ENCODE measurements around the gene PHF21B.

Gene PHF21B

DNA sequence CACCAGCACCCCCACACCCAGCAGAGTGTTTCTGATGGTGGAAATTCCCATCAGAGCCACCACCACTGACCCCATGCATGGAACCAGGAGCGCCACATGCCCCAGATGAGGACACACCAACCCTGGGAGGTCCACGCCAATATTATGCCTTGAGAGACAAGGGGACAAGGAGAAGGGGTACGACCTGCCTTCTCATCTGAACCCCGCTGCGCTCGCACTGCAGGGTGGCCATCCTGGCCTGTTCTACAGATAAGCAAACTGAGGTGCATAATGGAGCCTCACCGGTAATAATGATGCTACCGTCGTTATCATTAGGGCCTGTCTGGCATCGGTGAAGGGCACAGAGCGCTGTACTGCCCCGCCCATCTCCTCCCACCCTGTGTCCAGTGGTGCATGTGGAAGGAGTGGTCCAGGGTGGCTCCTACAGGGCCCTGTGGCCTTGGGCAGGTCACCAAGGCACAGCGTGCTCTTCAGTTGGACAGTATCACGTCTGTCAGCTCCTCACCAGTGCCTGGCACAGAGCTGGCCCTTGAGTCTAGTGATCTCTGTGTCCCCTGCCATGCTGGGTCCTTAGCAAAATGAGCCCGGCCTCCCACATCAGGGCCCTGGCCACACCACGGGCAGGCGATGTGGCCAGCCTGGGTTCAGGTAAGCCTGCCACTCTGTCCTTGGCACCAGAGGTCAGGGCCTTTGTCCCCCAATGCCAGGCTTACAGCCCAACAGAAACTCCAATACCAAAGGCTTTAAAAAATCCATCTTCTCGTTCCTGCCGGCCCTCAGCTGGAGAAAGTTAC is 92.2 kb downstream of the PHF21B start:
- H3K36me3 ChIP-seq (ENCODE audit: control insufficient read depth, insufficient read depth, low read length): peaks cover 28% of the 10 kb centered on the region
- H3K4me1 ChIP-seq (ENCODE audit: control insufficient read depth, insufficient read depth, low read length): no peaks in the 10 kb centered on the region
- no peaks in the 10 kb centered on the region for H3K27me3 ChIP-seq (ENCODE audit: control insufficient read depth, insufficient read depth, low read length)
- H3K4me3 ChIP-seq (ENCODE audit: low read depth, low read length): no peak overlapping the region
- H3K9me3 ChIP-seq (ENCODE audit: control insufficient read depth, insufficient read depth, low read length): peaks cover 6% of the 10 kb centered on the region
- H3K27ac ChIP-seq (ENCODE audit: low read depth, low read length): no peak overlapping the region
- H3K9ac ChIP-seq (ENCODE audit: low read depth, low read length): no peak overlapping the region

- Histone ChIP-seq H3K4me3 (ENCODE audit: low read depth, low read length) (no peak overlapping the region), H3K9ac (ENCODE audit: low read depth, low read length) (no peak overlapping the region), H3K27me3 (ENCODE audit: control insufficient read depth, insufficient read depth, low read length) (no peaks in the 10 kb centered on the region), H3K4me1 (ENCODE audit: control insufficient read depth, insufficient read depth, low read length) (no peaks in the 10 kb centered on the region), H3K27ac (ENCODE audit: low read depth, low read length) (no peak overlapping the region), H3K9me3 (ENCODE audit: control insufficient read depth, insufficient read depth, low read length) (peaks cover 17% of the 10 kb centered on the region), H3K36me3 (ENCODE audit: control insufficient read depth, insufficient read depth, low read length) (peaks cover 38% of the 10 kb centered on the region)
Observed at GRCh38 chr22:44916281-44917231, 93.2 kb downstream of the PHF21B start.

DNA sequence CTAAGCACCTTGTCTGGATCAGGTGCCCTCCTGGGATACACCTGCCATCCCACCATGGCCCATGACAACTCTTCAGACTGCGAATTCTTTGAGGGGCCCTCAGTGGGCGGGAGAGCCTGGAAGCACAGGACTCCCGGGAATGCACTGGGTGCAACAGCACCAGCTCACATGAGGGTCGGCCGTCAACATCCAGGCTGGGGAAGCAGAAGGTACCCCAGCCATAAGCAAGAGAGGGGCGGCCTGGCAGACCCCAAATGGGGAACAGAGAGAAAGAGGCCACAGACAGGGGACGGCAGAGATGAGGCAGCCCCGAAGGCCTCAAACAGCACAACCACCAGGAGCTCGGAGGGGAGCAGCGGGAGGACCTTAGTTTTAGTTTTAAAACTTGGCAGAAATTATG is 94.4 kb downstream of the PHF21B start:
- Histone ChIP-seq H3K36me3 (ENCODE audit: control insufficient read depth, insufficient read depth, low read length) (peaks cover 49% of the 10 kb centered on the region), H3K9ac (ENCODE audit: low read depth, low read length) (no peak overlapping the region), H3K27me3 (ENCODE audit: control insufficient read depth, insufficient read depth, low read length) (no peaks in the 10 kb centered on the region), H3K4me1 (ENCODE audit: control insufficient read depth, insufficient read depth, low read length) (no peaks in the 10 kb centered on the region), H3K27ac (ENCODE audit: low read depth, low read length) (no peak overlapping the region), H3K9me3 (ENCODE audit: control insufficient read depth, insufficient read depth, low read length) (peaks cover 22% of the 10 kb centered on the region), H3K4me3 (ENCODE audit: low read depth, low read length) (no peak overlapping the region)

DNA sequence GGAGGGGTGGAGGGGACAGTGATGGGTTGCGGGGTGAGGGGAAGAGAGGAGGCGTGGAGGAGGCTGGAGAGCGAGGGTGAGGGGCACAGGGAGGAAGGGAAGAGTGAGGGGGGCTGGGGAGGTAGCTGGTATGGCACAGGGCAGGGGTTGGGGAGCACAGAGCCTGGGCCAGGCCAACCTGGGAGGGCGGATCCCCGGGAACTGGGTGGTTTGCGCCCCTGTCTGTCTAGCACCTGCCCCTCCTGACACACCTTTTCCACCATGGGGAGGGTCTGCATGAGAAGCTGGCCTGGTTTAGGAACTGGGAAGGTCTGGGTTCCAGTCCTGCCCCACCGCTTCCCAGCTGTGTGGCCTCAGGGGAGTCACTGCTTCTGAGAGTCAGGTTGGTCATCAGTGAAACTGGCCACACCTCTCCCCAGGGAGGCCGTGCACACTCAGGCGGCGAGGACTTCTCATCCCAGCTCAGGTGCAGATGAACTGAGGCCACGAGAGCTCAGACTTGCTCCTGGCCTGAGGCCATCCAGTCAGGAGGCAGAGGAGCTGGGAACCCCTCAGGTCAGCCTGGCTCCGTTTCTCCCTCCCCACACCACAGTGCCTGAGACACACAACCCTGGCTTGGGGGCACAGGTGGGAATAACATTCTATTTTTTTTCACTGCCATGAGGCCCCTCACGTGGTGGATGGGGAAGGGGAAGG is 95.6 kb downstream of the PHF21B start:
- Histone ChIP-seq H3K27ac (ENCODE audit: low read depth, low read length) (no peak overlapping the region), H3K36me3 (ENCODE audit: control insufficient read depth, insufficient read depth, low read length) (peaks cover 60% of the 10 kb centered on the region), H3K27me3 (ENCODE audit: control insufficient read depth, insufficient read depth, low read length) (no peaks in the 10 kb centered on the region), H3K9ac (ENCODE audit: low read depth, low read length) (no peak overlapping the region), H3K4me3 (ENCODE audit: low read depth, low read length) (no peak overlapping the region), H3K9me3 (ENCODE audit: control insufficient read depth, insufficient read depth, low read length) (peaks cover 23% of the 10 kb centered on the region), H3K4me1 (ENCODE audit: control insufficient read depth, insufficient read depth, low read length) (no peaks in the 10 kb centered on the region)

DNA sequence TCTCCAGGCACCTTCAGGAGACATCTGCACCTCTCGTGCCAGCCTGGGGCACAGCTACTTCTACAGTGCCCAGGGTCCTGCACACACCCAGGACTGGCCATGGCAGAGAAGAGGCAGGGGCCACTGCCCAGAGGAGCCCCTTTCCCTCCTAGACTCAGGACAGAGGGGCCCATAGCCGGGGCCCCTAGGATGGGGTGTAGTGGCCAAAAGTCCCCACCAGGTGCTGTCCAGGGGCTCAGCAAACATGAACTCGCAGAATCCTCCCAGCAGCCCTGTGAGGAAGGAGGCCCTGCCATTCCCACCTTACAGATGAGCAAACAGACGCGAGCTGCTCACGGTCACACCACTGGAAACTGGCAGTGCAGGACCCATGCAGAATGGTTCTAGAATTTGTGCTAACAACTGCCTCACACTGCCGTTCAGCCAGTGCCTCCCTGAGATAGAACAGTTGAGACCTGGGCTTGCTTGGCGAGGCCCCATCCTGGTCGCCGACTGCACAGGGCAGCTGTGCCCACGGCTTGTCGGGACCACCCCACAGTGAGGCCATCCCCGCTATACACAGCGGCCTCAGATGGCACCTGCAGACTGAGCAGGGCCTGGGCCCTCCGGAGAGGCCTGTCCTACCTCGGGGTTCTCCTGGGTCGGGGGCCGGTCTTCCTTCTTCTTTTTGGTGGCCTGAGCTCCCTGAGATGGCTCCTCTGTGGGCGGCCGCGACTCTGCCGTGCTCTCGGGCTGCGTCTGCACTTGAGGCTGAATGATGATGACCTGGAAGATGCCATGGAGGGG is 96.4 kb downstream of the PHF21B start:
- Histone ChIP-seq H3K4me3 (ENCODE audit: low read depth, low read length) (no peak overlapping the region), H3K27ac (ENCODE audit: low read depth, low read length) (no peak overlapping the region), H3K4me1 (ENCODE audit: control insufficient read depth, insufficient read depth, low read length) (no peaks in the 10 kb centered on the region), H3K9me3 (ENCODE audit: control insufficient read depth, insufficient read depth, low read length) (peaks cover 23% of the 10 kb centered on the region), H3K9ac (ENCODE audit: low read depth, low read length) (no peak overlapping the region), H3K27me3 (ENCODE audit: control insufficient read depth, insufficient read depth, low read length) (no peaks in the 10 kb centered on the region), H3K36me3 (ENCODE audit: control insufficient read depth, insufficient read depth, low read length) (peaks cover 65% of the 10 kb centered on the region)

- Histone ChIP-seq H3K4me1 (ENCODE audit: control insufficient read depth, insufficient read depth, low read length) (no peaks in the 10 kb centered on the region), H3K36me3 (ENCODE audit: control insufficient read depth, insufficient read depth, low read length) (peaks cover 63% of the 10 kb centered on the region), H3K27ac (ENCODE audit: low read depth, low read length) (no peak overlapping the region), H3K4me3 (ENCODE audit: low read depth, low read length) (no peak overlapping the region), H3K9me3 (ENCODE audit: control insufficient read depth, insufficient read depth, low read length) (peaks cover 23% of the 10 kb centered on the region), H3K9ac (ENCODE audit: low read depth, low read length) (no peak overlapping the region), H3K27me3 (ENCODE audit: control insufficient read depth, insufficient read depth, low read length) (no peaks in the 10 kb centered on the region)
Observed at GRCh38 chr22:44909241-44909640, 100.6 kb downstream of the PHF21B start.

DNA sequence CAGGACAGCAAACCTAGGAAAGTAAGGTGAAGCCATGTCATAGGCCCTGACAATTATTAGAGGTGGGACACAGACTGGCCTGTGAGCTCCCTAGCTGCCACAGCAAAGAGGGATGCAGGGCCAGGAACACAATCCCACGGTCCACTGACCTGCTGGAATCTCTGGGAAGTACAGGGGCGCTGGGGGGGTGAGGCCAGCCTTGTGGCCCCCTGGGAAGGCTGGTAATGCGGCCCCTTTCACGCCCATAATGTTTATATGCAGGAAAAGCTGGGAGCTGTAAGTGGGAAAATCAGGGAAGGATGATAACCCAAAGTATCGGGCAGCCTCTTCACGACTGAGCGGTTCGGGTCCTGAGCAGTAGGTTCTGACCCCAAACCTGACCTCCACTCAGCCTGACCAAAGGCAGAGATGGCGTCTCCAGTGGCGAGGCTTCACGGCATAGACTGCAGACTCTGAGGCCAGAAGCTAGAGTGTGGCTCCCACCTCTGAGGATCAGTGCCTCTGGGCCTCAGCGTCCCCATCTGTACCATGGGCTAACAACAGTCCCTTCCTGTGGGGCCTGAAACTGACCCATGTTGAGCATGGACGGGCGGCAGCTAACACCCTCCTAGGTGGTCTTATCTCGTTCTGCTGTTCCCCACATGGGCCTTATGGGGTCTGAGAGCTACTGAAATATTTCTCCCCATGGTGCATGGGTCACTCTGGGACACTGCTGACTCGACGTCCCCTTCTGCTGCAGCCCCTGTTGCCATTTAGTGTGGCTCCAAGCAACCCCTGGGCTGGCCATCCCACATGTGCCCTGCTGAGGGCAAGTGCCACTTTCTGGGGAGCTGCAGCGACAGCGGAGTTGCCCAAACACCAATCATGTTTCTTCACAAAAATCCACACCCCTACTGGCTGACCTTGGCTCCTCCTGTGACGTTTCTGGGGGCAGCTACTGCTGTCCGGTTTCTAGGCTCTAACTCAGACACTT is 101.8 kb downstream of the PHF21B start:
- no peaks in the 10 kb centered on the region for H3K27me3 ChIP-seq (ENCODE audit: control insufficient read depth, insufficient read depth, low read length)
- peaks cover 54% of the 10 kb centered on the region for H3K36me3 ChIP-seq (ENCODE audit: control insufficient read depth, insufficient read depth, low read length)
- no peak overlapping the region for H3K4me3 ChIP-seq (ENCODE audit: low read depth, low read length)
- H3K9me3 ChIP-seq (ENCODE audit: control insufficient read depth, insufficient read depth, low read length): peaks cover 21% of the 10 kb centered on the region
- H3K27ac ChIP-seq (ENCODE audit: low read depth, low read length): no peak overlapping the region
- no peaks in the 10 kb centered on the region for H3K4me1 ChIP-seq (ENCODE audit: control insufficient read depth, insufficient read depth, low read length)
- no peak overlapping the region for H3K9ac ChIP-seq (ENCODE audit: low read depth, low read length)

GRCh38 chr22:44906999-44907644 is 102.7 kb downstream of the PHF21B start:
- Histone ChIP-seq H3K4me3 (ENCODE audit: low read depth, low read length) (no peak overlapping the region), H3K9ac (ENCODE audit: low read depth, low read length) (no peak overlapping the region), H3K4me1 (ENCODE audit: control insufficient read depth, insufficient read depth, low read length) (no peaks in the 10 kb centered on the region), H3K36me3 (ENCODE audit: control insufficient read depth, insufficient read depth, low read length) (peaks cover 45% of the 10 kb centered on the region), H3K9me3 (ENCODE audit: control insufficient read depth, insufficient read depth, low read length) (peaks cover 15% of the 10 kb centered on the region), H3K27ac (ENCODE audit: low read depth, low read length) (no peak overlapping the region), H3K27me3 (ENCODE audit: control insufficient read depth, insufficient read depth, low read length) (no peaks in the 10 kb centered on the region)

- Histone ChIP-seq H3K27me3 (ENCODE audit: control insufficient read depth, insufficient read depth, low read length) (no peaks in the 10 kb centered on the region), H3K9me3 (ENCODE audit: control insufficient read depth, insufficient read depth, low read length) (peaks cover 13% of the 10 kb centered on the region), H3K4me1 (ENCODE audit: control insufficient read depth, insufficient read depth, low read length) (no peaks in the 10 kb centered on the region), H3K4me3 (ENCODE audit: low read depth, low read length) (no peak overlapping the region), H3K36me3 (ENCODE audit: control insufficient read depth, insufficient read depth, low read length) (peaks cover 40% of the 10 kb centered on the region), H3K27ac (ENCODE audit: low read depth, low read length) (no peak overlapping the region), H3K9ac (ENCODE audit: low read depth, low read length) (no peak overlapping the region)
Observed at GRCh38 chr22:44906248-44906936, 103.4 kb downstream of the PHF21B start.
